ENCODE measurements around the gene KRT80. TPM values are rescaled to one million over a fixed set of nuclear protein-coding genes. Genes with fewer than 3 reads are reported as not detected.

Gene KRT80
- total RNA-seq, 1 donor from 2014 or later = 8.6 TPM

- Histone ChIP-seq H3K9me3 (no peaks in the 10 kb centered on the region), H3K27me3 (no peaks in the 10 kb centered on the region), H3K27ac (no peak overlapping the region), H3K4me3 (no peak overlapping the region), H3K36me3 (no peaks in the 10 kb centered on the region), H3K4me1 (peaks cover 6% of the 10 kb centered on the region)
- no peak for TF ChIP-seq CTCF (IDR thresholded peaks at IDR 0.05)
- peak; percentile 37 for ATAC-seq
- no peak for DNase-seq
- intact Hi-C loops (cut with DNase I) = no loop called here
Measured at GRCh38 chr12:52165096-52165855, 26.5 kb downstream of the KRT80 start.

GRCh38 chr12:52164624-52165023, 27.2 kb downstream of the KRT80 start:
- Histone ChIP-seq H3K9me3 (no peaks in the 10 kb centered on the region), H3K4me1 (peaks cover 6% of the 10 kb centered on the region), H3K4me3 (no peak overlapping the region), H3K27ac (no peak overlapping the region), H3K36me3 (no peaks in the 10 kb centered on the region), H3K27me3 (no peaks in the 10 kb centered on the region)
- ATAC-seq = no peak
- intact Hi-C loops (cut with DNase I) = no loop called here
- no peak for DNase-seq
- TF ChIP-seq CTCF (IDR thresholded peaks at IDR 0.05) = no peak

- Histone ChIP-seq H3K27me3 (no peaks in the 10 kb centered on the region), H3K36me3 (no peaks in the 10 kb centered on the region), H3K4me1 (peaks cover 6% of the 10 kb centered on the region), H3K27ac (no peak overlapping the region), H3K9me3 (no peaks in the 10 kb centered on the region), H3K4me3 (no peak overlapping the region)
- intact Hi-C loops (cut with DNase I) = no loop called here
- TF ChIP-seq CTCF (IDR thresholded peaks at IDR 0.05) = no peak
- ATAC-seq = no peak
- DNase-seq = no peak
Measured at GRCh38 chr12:52162981-52163380, 28.8 kb downstream of the KRT80 start.

GRCh38 chr12:52160200-52160599, 31.6 kb downstream of the KRT80 start:
- no peaks in the 10 kb centered on the region for H3K36me3 ChIP-seq
- no peak for TF ChIP-seq CTCF (IDR thresholded peaks at IDR 0.05)
- no peaks in the 10 kb centered on the region for H3K9me3 ChIP-seq
- H3K4me3 ChIP-seq = no peak overlapping the region
- ATAC-seq = no peak
- H3K27me3 ChIP-seq = no peaks in the 10 kb centered on the region
- H3K4me1 ChIP-seq = peaks cover 6% of the 10 kb centered on the region
- no peak for DNase-seq
- intact Hi-C loops (cut with DNase I) = no loop called here
- H3K27ac ChIP-seq = no peak overlapping the region

- TF ChIP-seq CTCF (IDR thresholded peaks at IDR 0.05) = no peak
- no peak overlapping the region for H3K27ac ChIP-seq
- H3K4me3 ChIP-seq = no peak overlapping the region
- no peak for DNase-seq
- intact Hi-C loops (cut with DNase I) = loop anchor here (5.0 kb wide), 2 partner anchors 55 to 170 kb away; no protein-coding TSS in a partner anchor
- peaks cover 2% of the 10 kb centered on the region for H3K4me1 ChIP-seq
- no peaks in the 10 kb centered on the region for H3K9me3 ChIP-seq
- H3K36me3 ChIP-seq = no peaks in the 10 kb centered on the region
- no peaks in the 10 kb centered on the region for H3K27me3 ChIP-seq
- no peak for ATAC-seq
Measured at GRCh38 chr12:52157566-52158150, 34.2 kb downstream of the KRT80 start.

Measured in upper lobe of right lung (tissue), 1 donor.